LNCaP clone FGC (cell line): Measurements from ENCODE around the gene ZNF638.

Experiments used
- DNase-seq: peaks from one replicate; pipeline ENCODE4 v3.0.0-alpha.2; 2011; ENCODE audit warnings: low read depth
- H3K4me3 ChIP-seq: 2 replicates; pipeline ENCODE4 v1.5.1; 2011; ENCODE audit warnings: mild to moderate bottlenecking, low read depth, low read length, control low read depth
- TF ChIP-seq, protein P1 (sequence below): IDR thresholded peaks from 2 replicates; pipeline ENCODE4 v1.5.1; 2012; ENCODE audit warnings: mild to moderate bottlenecking; ENCODE audit not compliant: control insufficient read depth, insufficient read depth; ENCODE audit errors: extremely low read depth

The ZNF638 gene

DNA sequence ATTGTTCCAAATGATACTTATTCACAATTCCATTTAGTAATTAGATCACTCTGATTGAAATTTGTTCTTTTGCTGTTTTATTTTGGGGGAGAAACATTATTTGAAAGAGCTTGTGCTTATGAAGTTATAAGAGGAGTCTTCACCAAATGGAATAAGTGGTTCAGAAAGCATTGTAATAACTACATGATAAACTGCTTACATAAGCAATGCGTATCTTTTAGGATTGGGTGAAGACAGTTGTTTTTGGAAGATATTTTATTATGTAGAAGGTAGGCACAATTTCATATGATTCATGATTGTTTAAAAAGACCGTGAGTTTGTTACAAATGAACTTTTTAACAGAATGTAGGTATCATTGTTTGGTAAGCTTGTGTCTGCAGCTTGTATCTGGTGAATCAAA lies 14.5 kb downstream of the ZNF638 start:
- DNase-seq, result no peak
- no peak overlapping the region for H3K4me3 ChIP-seq
- TF ChIP-seq, protein P1, sequence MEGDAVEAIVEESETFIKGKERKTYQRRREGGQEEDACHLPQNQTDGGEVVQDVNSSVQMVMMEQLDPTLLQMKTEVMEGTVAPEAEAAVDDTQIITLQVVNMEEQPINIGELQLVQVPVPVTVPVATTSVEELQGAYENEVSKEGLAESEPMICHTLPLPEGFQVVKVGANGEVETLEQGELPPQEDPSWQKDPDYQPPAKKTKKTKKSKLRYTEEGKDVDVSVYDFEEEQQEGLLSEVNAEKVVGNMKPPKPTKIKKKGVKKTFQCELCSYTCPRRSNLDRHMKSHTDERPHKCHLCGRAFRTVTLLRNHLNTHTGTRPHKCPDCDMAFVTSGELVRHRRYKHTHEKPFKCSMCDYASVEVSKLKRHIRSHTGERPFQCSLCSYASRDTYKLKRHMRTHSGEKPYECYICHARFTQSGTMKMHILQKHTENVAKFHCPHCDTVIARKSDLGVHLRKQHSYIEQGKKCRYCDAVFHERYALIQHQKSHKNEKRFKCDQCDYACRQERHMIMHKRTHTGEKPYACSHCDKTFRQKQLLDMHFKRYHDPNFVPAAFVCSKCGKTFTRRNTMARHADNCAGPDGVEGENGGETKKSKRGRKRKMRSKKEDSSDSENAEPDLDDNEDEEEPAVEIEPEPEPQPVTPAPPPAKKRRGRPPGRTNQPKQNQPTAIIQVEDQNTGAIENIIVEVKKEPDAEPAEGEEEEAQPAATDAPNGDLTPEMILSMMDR, result no peak

DNA sequence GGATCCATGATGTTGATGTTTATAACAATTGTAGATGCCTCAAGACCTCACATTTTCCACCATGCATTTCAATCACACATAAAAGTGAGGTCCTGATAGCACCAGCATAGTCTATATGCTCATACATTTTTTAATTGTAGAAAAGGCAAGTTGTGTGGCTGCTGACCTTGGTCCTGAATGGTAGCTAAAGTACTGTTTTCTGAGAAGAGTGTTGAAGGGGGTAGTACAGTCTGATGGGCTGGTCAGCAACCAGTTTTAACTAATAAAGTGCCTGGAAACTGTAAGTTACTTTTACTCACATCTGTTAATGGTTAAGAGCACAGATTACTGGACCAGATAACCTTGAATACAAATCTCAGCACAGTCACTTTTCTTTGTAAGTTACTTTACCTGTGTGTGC lies 15.9 kb downstream of the ZNF638 start:
- no peak overlapping the region for H3K4me3 ChIP-seq
- DNase-seq, result no peak
- TF ChIP-seq, protein P1, result no peak

DNA sequence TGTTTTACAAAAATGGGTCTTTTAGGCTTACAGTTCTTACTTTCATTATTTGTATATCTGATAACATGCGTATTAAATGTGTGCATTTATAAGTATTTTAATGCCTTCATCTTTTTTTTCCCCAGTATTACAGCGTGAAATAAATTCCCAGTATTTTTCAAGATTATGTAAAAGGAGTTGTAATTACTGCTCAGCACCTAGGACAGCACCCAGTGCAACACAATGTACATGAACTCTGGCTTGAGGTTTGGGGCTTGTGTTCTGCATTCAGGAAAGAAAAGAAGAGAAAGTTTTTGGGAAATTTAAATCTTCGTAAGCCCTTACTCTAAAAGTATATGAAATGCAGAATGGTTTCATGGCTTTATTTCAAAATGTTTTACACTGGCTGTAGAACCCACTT lies 16.7 kb downstream of the ZNF638 start:
- DNase-seq, result no peak
- TF ChIP-seq, protein P1, result no peak
- no peak overlapping the region for H3K4me3 ChIP-seq

DNA sequence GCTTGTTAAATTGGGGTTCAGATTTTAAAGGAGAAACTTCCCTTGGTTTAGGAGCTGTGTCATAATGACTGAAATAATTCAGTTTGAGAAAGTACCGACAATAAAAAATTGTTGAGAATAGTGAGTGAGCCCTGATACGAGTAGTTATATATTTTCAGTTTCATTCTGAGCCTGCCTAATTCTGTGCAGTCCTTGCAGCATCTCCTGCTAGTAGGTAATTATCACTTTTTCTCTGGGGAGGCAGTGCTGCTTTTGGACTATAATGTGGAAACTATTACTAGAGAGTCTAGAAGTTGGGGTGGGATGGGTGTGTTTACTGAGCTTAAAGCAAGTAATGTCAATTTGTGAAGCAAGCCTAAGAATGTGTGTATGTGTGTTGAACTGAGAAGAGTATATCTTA lies 21.7 kb downstream of the ZNF638 start:
- DNase-seq, result no peak
- H3K4me3 ChIP-seq, result no peak overlapping the region
- TF ChIP-seq, protein P1, result no peak

DNA sequence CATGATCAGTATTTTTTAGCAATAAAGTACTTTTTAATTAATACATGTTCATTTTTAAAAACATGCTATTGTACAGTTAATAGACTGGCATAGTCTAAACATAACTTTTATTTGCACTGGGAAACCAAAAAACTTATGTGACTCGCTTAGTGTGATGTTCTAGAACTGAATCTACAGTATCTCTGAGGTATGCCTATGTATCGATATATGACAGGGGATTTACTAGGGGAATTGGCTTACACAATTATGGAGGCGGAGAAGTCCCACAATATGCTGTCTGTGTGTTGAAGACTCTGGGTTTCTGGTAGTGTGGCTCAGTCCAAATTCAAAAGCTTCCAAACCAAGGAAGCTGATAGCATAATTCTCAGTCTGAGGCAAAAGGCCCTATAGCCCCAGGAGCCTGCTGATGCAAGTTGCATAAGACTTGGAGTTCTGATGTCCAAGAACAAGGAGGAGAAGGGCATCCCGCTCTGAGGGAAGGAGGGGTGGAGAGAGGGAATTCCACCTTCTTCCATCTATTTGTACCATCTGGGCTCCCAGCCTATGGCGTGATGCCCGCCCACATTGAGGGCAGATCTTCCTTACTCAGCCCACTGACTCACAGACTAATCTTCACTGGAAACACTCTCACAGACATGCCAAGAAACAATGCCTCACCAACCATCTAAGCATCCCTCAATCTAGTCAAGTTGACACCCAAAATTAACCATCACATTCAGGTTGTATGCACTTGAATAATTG lies 27.5 kb downstream of the ZNF638 start:
- H3K4me3 ChIP-seq, result no peak overlapping the region
- DNase-seq, result no peak
- TF ChIP-seq, protein P1, result no peak

DNA sequence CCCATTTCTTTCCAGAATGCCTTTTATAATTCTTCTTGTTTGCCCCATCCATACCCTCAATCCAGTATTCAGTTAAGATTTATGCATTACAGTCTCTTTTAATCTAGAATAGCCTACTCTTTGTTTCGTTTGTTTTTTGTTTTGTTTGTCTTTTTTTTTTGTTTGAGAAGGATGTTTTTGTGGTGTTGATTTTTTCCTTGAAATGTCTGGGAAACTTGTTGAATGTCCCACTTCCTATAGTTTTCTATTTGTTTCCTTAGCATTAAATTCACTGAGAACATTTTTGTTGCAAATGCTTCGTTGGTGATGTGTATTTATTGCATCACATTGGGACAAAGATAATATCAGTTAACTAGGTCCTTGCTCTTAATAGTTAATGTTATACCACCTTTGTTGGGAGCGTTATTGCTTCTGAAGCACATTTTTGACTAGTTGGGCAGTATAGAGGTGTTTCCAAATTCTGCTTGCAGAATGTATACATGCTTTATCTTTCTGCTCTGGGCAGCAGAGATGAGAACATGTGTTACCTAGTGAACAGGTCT lies 28.9 kb downstream of the ZNF638 start:
- DNase-seq, result no peak
- H3K4me3 ChIP-seq, result no peak overlapping the region
- TF ChIP-seq, protein P1, result no peak

DNA sequence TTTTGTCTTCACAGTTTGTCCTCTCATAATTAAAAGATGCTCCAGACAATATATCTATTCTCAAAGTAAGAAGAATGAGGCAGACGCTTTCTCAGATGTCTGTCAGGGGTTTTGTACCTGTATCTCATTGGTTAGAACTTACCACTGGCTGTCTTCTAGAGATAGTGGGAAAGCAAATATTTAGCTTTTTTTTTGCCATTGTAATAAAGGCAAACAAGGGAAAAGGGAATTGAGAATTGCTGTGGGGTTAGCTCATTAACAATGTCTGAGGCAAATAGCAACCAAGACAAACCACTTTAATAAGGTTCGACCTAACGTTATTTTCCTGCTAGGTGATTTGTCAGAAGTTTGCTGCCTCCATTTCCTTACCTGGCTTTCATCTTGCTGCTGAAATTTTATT lies 30.0 kb downstream of the ZNF638 start:
- DNase-seq, result no peak

More for the DNA sequence above, 30.0 kb downstream of the ZNF638 start:
- TF ChIP-seq, protein P1, result no peak
- H3K4me3 ChIP-seq, result no peak overlapping the region
